HCT116 (cell line): ENCODE results near the gene TPBGL. TPM values are rescaled to one million over a fixed set of nuclear protein-coding genes. Genes with fewer than 3 reads are reported as not detected.

ENCODE experiments used
- ATAC-seq: fragments of 200-7000 bp; cut with Tn5 transposase; 2 replicates; pipeline ENCODE4 v1.9.1; 2020; ENCODE audit warnings: mild to moderate bottlenecking, moderate library complexity
- BruUV-seq: library from RNA; stranded (reverse); fragments of 400-500 nt; replicated peaks from 2 replicates; lab custom pipeline; 2021; lab: Mats Ljungman, UMichigan
- CTCF ChIA-PET: fragments of 300-600 bp; sonication (Branson Sonifier 250); formaldehyde crosslinking; loops from one replicate; lab custom pipeline; 2021; ENCODE audit warnings: antibody characterized with exemption; lab: Charles Lee
- POLR2A ChIA-PET: fragments of 300-600, 350-600 bp; sonication (Branson Sonifier 250); formaldehyde crosslinking; loops from one replicate; lab custom pipeline; 2021; ENCODE audit warnings: antibody characterized with exemption; lab: Charles Lee
- RAD21 ChIA-PET, 2 experiments: fragments of 300-600 bp; sonication (Branson Sonifier 250); formaldehyde crosslinking; loops; one replicate each; lab custom pipeline; 2023; ENCODE audit warnings: low total read pairs in 2 of 2; ENCODE audit not compliant: uncharacterized antibody in 2 of 2, unreplicated experiment in 2 of 2, low non-redundant PET in 1 of 2; lab: Charles Lee
- DNase-seq: peaks from one replicate; pipeline ENCODE4 v3.0.0-alpha.2; 2010; ENCODE audit warnings: low read depth, low spot score
- H2AFZ ChIP-seq: fragments of 200-600 bp; shearing (Covaris generic), sonication (generic); 2 replicates; pipeline ENCODE4 v1.6.1; 2017; ENCODE audit warnings: low read depth, mixed run types, mixed read lengths, antibody characterized with exemption, low read length; ENCODE audit not compliant: poor library complexity, severe bottlenecking
- H3K27ac ChIP-seq: 2 replicates; pipeline ENCODE4 v1.5.1; 2012; ENCODE audit warnings: low read depth, low read length
- H3K27me3 ChIP-seq: fragments of 200-600 bp; sonication (generic); 2 replicates; pipeline ENCODE4 v1.6.1; 2016; ENCODE audit warnings: mixed run types, low read length, mixed read lengths; ENCODE audit not compliant: insufficient read depth
- H3K36me3 ChIP-seq, 2 experiments: fragments of 200-500 bp in 1 of 2; fragments of 200-600 bp in 1 of 2; sonication (Bioruptor generic) in 1 of 2; sonication (generic) in 1 of 2; 2 replicates each; pipeline versions ENCODE4 v1.5.1 to v1.6.1; 2014 to 2016; ENCODE audit warnings: low read length in 2 of 2, inconsistent platforms in 1 of 2, mixed read lengths in 1 of 2, mixed run types in 1 of 2; ENCODE audit not compliant: insufficient read depth in 2 of 2, control insufficient read depth in 1 of 2
- H3K4me1 ChIP-seq, 2 experiments: fragments of 200-600 bp in 1 of 2; sonication (generic) in 1 of 2; 2 replicates each; pipeline versions ENCODE4 v1.5.1 to v1.6.1; 2012 to 2017; ENCODE audit warnings: low read length in 2 of 2, inconsistent platforms in 1 of 2, mild to moderate bottlenecking in 1 of 2, mixed read lengths in 1 of 2, mixed run types in 1 of 2, moderate library complexity in 1 of 2; ENCODE audit not compliant: insufficient read depth in 2 of 2, control insufficient read depth in 1 of 2
- H3K4me2 ChIP-seq: fragments of 200-600 bp; sonication (generic); 2 replicates; pipeline ENCODE4 v1.6.1; 2017; ENCODE audit warnings: mixed run types, low read length, mixed read lengths
- H3K4me3 ChIP-seq, 2 experiments: fragments of 200-600 bp in 1 of 2; sonication (generic) in 1 of 2; replicated peaks in 1 of 2; 2 replicates each; pipeline ENCODE4 v1.5.1; 2011 to 2016; ENCODE audit warnings: low read length in 2 of 2, control low read depth in 1 of 2, low read depth in 1 of 2, mild to moderate bottlenecking in 1 of 2, mixed read lengths in 1 of 2, mixed run types in 1 of 2
- H3K79me2 ChIP-seq: fragments of 200-600 bp; sonication (generic); 2 replicates; pipeline ENCODE4 v1.6.1; 2017; ENCODE audit warnings: mild to moderate bottlenecking, mixed run types, low read length, moderate library complexity, mixed read lengths; ENCODE audit not compliant: insufficient read depth
- H3K9ac ChIP-seq: fragments of 200-600 bp; sonication (generic); 2 replicates; pipeline ENCODE4 v1.6.1; 2016; ENCODE audit warnings: low read length, mixed read lengths
- H3K9me2 ChIP-seq: fragments of 200-600 bp; sonication (generic), shearing (Covaris generic); 2 replicates; pipeline ENCODE4 v1.6.1; 2017; ENCODE audit warnings: mixed run types, mild to moderate bottlenecking, moderate library complexity; ENCODE audit not compliant: insufficient read depth
- H3K9me3 ChIP-seq, 2 experiments: fragments of 200-500 bp in 1 of 2; fragments of 200-600 bp in 1 of 2; sonication (Bioruptor generic) in 1 of 2; sonication (generic) in 1 of 2; 2 replicates each; pipeline ENCODE4 v1.6.1; 2014 to 2017; ENCODE audit warnings: low read length in 2 of 2, mixed read lengths in 2 of 2, inconsistent platforms in 1 of 2, low read depth in 1 of 2, mild to moderate bottlenecking in 1 of 2, mixed run types in 1 of 2, moderate library complexity in 1 of 2; ENCODE audit not compliant: control insufficient read depth in 1 of 2, insufficient read depth in 1 of 2
- H4K20me1 ChIP-seq: fragments of 200-600 bp; sonication (generic), shearing (Covaris generic); 2 replicates; pipeline ENCODE4 v1.6.1; 2017; ENCODE audit warnings: mixed run types, mild to moderate bottlenecking, moderate library complexity; ENCODE audit not compliant: insufficient read depth
- ATF3 ChIP-seq: IDR thresholded peaks from 2 replicates; pipeline ENCODE4 v1.6.1; 2012
- CBX3 ChIP-seq: IDR thresholded peaks from 2 replicates; pipeline ENCODE4 v1.6.1; 2012; ENCODE audit warnings: low read depth
- CEBPB ChIP-seq: IDR thresholded peaks from 2 replicates; pipeline ENCODE4 v1.6.1; 2012; ENCODE audit warnings: low read depth
- CTCF ChIP-seq, 3 experiments: fragments of 200-600 bp in 1 of 3; sonication (generic) in 1 of 3; IDR thresholded peaks in 2 of 3; conservative IDR thresholded peaks in 1 of 3; 2 replicates each; pipeline ENCODE4 v1.5.1; 2012 to 2017; ENCODE audit warnings: low read depth in 2 of 3, low read length in 2 of 3, antibody characterized with exemption in 1 of 3, borderline replicate concordance in 1 of 3, control low read depth in 1 of 3, mild to moderate bottlenecking in 1 of 3, mixed read lengths in 1 of 3, mixed run types in 1 of 3, moderate library complexity in 1 of 3; ENCODE audit not compliant: insufficient read depth in 1 of 3
- EGR1 ChIP-seq: IDR thresholded peaks from 2 replicates; pipeline ENCODE4 v1.6.1; 2012; ENCODE audit warnings: low read depth
- EZH2 ChIP-seq: fragments of 200-600 bp; sonication (generic); IDR thresholded peaks from 2 replicates; pipeline ENCODE4 v1.6.1; 2017; ENCODE audit warnings: antibody characterized with exemption, mixed run types
- JUND ChIP-seq: IDR thresholded peaks from 2 replicates; pipeline ENCODE4 v1.6.1; 2012
- POLR2AphosphoS5 ChIP-seq: IDR thresholded peaks from 2 replicates; pipeline ENCODE4 v1.6.1; 2011; ENCODE audit warnings: mild to moderate bottlenecking, low read depth, low read length, moderate library complexity
- REST ChIP-seq: IDR thresholded peaks from 2 replicates; pipeline ENCODE4 v1.6.1; 2012; ENCODE audit warnings: low read depth
- SP1 ChIP-seq: IDR thresholded peaks from 2 replicates; pipeline ENCODE4 v1.6.1; 2012; ENCODE audit warnings: low read depth
- TCF7L2 ChIP-seq: IDR thresholded peaks from 2 replicates; pipeline ENCODE4 v1.7.0; 2011; ENCODE audit warnings: borderline replicate concordance, inconsistent platforms; ENCODE audit not compliant: insufficient read depth, insufficient read length; ENCODE audit errors: extremely low read depth
- ZFX ChIP-seq: fragments of 450-650 bp; IDR thresholded peaks from 2 replicates; pipeline ENCODE4 v1.6.1; 2017
- intact Hi-C: fragments of 100-400 bp; cut with micrococcal nuclease; formaldehyde crosslinking; loops from 2 replicates; pipeline ENCODE4 v1.10.0; 2022
- total RNA-seq: library from RNA; stranded (reverse); gene quantifications from one replicate; pipeline ENCODE4 v1.2.1, GENCODE V29; 2021; ENCODE audit not compliant: unreplicated experiment

TPBGL gene
- total RNA-seq, 1 experiment from 2014 or later = 0.12 TPM

GRCh38 chr11:75193271-75193670 is 47.3 kb upstream of the TPBGL start:
- H3K9ac ChIP-seq = no peak overlapping the region
- RAD21 ChIA-PET = no interaction called here
- no peaks in the 10 kb centered on the region for H3K79me2 ChIP-seq
- no peak overlapping the region for H3K4me3 ChIP-seq
- POLR2A ChIA-PET = no interaction called here
- H3K27me3 ChIP-seq = 0 out of 2 replicates have a peak, but pooled peaks cover 3% of the 10 kb centered on the region
- no peak for DNase-seq
- TF ChIP-seq CBX3 (no peak), REST (no peak), EZH2 (no peak), SP1 (no peak), EGR1 (no peak), CTCF (IDR thresholded peaks at IDR 0.05 in 2 of 3, conservative IDR thresholded peaks at IDR 0.05 in 1 of 3; ENCODE audit: borderline replicate concordance in 1 of 3, insufficient read depth in 1 of 3, low read depth in 2 of 3, low read length in 2 of 3) (no peak), CEBPB (no peak), JUND (no peak), TCF7L2 (no peak), POLR2AphosphoS5 (no peak), ZFX (no peak), ATF3 (no peak)
- H3K27ac ChIP-seq = no peak overlapping the region
- no peak overlapping the region for H2AFZ ChIP-seq
- CTCF ChIA-PET = no interaction called here
- no peak overlapping the region for H3K4me2 ChIP-seq
- no TSS peak for BruUV-seq
- no peaks in the 10 kb centered on the region for H4K20me1 ChIP-seq
- no peaks in the 10 kb centered on the region for H3K4me1 ChIP-seq
- intact Hi-C loops = no loop called here
- no peaks in the 10 kb centered on the region for H3K9me2 ChIP-seq
- no peaks in the 10 kb centered on the region for H3K36me3 ChIP-seq
- no peak for ATAC-seq
- no peaks in the 10 kb centered on the region for H3K9me3 ChIP-seq
